GM12878 (cell line): ENCODE data around the gene MEP1B. TPM values are rescaled to one million over a fixed set of nuclear protein-coding genes. Genes with fewer than 3 reads are reported as not detected.

Source experiments
- ATAC-seq: fragments of 200-7000 bp; cut with Tn5 transposase; 3 replicates; pipeline ENCODE4 v1.9.1; 2020; ENCODE audit warnings: mild to moderate bottlenecking, moderate library complexity
- BruUV-seq: library from RNA; stranded (reverse); fragments of 400-500 nt; replicated peaks from 2 replicates; lab custom pipeline; 2021; lab: Mats Ljungman, UMichigan
- CTCF ChIA-PET: fragments of 300-600 bp; sonication (Branson Sonifier 250); formaldehyde crosslinking; extraction: SDS; loops from one replicate; lab custom pipeline; 2021; ENCODE audit warnings: inconsistent platforms; lab: Yijun Ruan, JAX
- POLR2A ChIA-PET: fragments of 350-600 bp; formaldehyde crosslinking; extraction: SDS; loops from one replicate; lab custom pipeline; 2021; ENCODE audit warnings: inconsistent platforms; lab: Charles Lee
- RAD21 ChIA-PET: fragments of 300-600 bp; sonication (Branson Sonifier 250); formaldehyde crosslinking; loops from one replicate; lab custom pipeline; 2023; ENCODE audit warnings: antibody characterized with exemption; ENCODE audit not compliant: unreplicated experiment; lab: Charles Lee
- SMC1A ChIA-PET: fragments of 300-600 bp; sonication (Branson Sonifier 250); formaldehyde crosslinking; loops from one replicate; lab custom pipeline; 2023; ENCODE audit not compliant: unreplicated experiment, uncharacterized antibody; lab: Charles Lee
- DNase-seq: peaks from one replicate; pipeline ENCODE4 v3.0.0-alpha.2; 2011; ENCODE audit warnings: low read depth, low spot score
- FAIRE-seq: peaks from 3 replicates; lab custom pipeline; 2011; peaks lifted over from hg19 to GRCh38; lab: Jason Lieb, UNC
- H2AFZ ChIP-seq: 2 replicates; pipeline ENCODE4 v1.6.0; 2011; ENCODE audit warnings: low read depth, low read length, control low read depth; ENCODE audit not compliant: control insufficient read depth
- H3K27ac ChIP-seq: 2 replicates; pipeline ENCODE4 v1.5.1; 2011; ENCODE audit warnings: control low read depth; ENCODE audit not compliant: control insufficient read depth, insufficient read depth
- H3K27me3 ChIP-seq, 2 experiments: replicated peaks in 1 of 2; 2 replicates each; pipeline versions ENCODE4 v1.6.0 to v1.6.1; 2011; ENCODE audit warnings: low read length in 1 of 2; ENCODE audit not compliant: control insufficient read depth in 2 of 2, insufficient read depth in 2 of 2
- H3K36me3 ChIP-seq, 2 experiments: 2 replicates each; pipeline ENCODE4 v1.5.1; 2011; ENCODE audit warnings: low read length in 1 of 2; ENCODE audit not compliant: control insufficient read depth in 2 of 2, insufficient read depth in 2 of 2
- H3K4me1 ChIP-seq: 2 replicates; pipeline ENCODE4 v1.6.1; 2011; ENCODE audit warnings: mild to moderate bottlenecking, low read length, moderate library complexity, mixed read lengths; ENCODE audit not compliant: control insufficient read depth, insufficient read depth
- H3K4me2 ChIP-seq: 2 replicates; pipeline ENCODE4 v1.6.0; 2011; ENCODE audit warnings: control low read depth; ENCODE audit not compliant: control insufficient read depth, insufficient read depth
- H3K4me3 ChIP-seq: fragments of 200-600 bp; sonication (generic); 2 replicates; pipeline ENCODE4 v1.5.1; 2016
- H3K79me2 ChIP-seq: 2 replicates; pipeline ENCODE4 v1.6.0; 2011; ENCODE audit warnings: low read length; ENCODE audit not compliant: control insufficient read depth, insufficient read depth
- H3K9ac ChIP-seq: 2 replicates; pipeline ENCODE4 v1.8.0; 2011; ENCODE audit warnings: low read length, control low read depth, mixed read lengths; ENCODE audit not compliant: control insufficient read depth, insufficient read depth
- H3K9me3 ChIP-seq: replicated peaks from 3 replicates; pipeline ENCODE4 v1.5.1; 2011; ENCODE audit warnings: mild to moderate bottlenecking, low read length; ENCODE audit not compliant: control insufficient read depth, insufficient read depth
- H4K20me1 ChIP-seq: 2 replicates; pipeline ENCODE4 v1.6.0; 2011; ENCODE audit not compliant: control insufficient read depth, insufficient read depth
- CTCF ChIP-seq, 3 experiments: IDR thresholded peaks in 2 of 3; conservative IDR thresholded peaks in 1 of 3; 2 replicates each; pipeline ENCODE4 v1.5.1; 2011; ENCODE audit warnings: low read depth in 3 of 3, low read length in 3 of 3, mild to moderate bottlenecking in 3 of 3, control low read depth in 2 of 3, moderate library complexity in 2 of 3, inconsistent platforms in 1 of 3, mixed read lengths in 1 of 3; ENCODE audit not compliant: control insufficient read depth in 2 of 3, insufficient read depth in 1 of 3; ENCODE audit errors: extremely low read depth in 1 of 3
- WGBS: methylation state at CpG from one replicate; pipeline ENCODE4 v1.1.6; 2016; ENCODE audit warnings: low lambda C conversion rate; ENCODE audit not compliant: insufficient replicate concordance, insufficient coverage; ENCODE audit errors: missing lambda C conversion rate; 5-methylcytosine and 5-hydroxymethylcytosine counted together
- in situ Hi-C: fragments of 300-500 bp; cut with MboI; formaldehyde crosslinking; loops from 9 replicates; pipeline ENCODE4 v1.14.3; 2018; ENCODE audit warnings: mixed read lengths
- intact Hi-C: fragments of 100-400 bp; cut with micrococcal nuclease; formaldehyde crosslinking; loops from one replicate; pipeline ENCODE4 v1.14.2; 2022; ENCODE audit not compliant: unreplicated experiment
- polyA plus RNA-seq, 11 experiments: library from polyadenylated mRNA; depleted of rRNA in 4 of 11; unstranded in 6 of 11; stranded (reverse) in 5 of 11; fragments of >200 nt; fragmentation: Nextera tagmentation in 4 of 11; fragmentation: Illumina TruSeq in 1 of 11; extraction: Ambion mirVana in 4 of 11; extraction: Trizol in 1 of 11; gene quantifications; 1 replicate in 1 of 11; 2 replicates in 10 of 11; pipeline versions ENCODE4 v1.2.1 to v1.2.3, GENCODE V29; 2011 to 2016; ENCODE audit warnings: inconsistent platforms in 2 of 11, missing spikeins in 2 of 11, low read depth in 1 of 11
- total RNA-seq, 4 experiments: library from RNA; depleted of rRNA in 3 of 4; stranded (reverse); fragments of >200 nt in 3 of 4; fragmentation: Illumina TruSeq in 1 of 4; extraction: Trizol in 1 of 4; gene quantifications; 2 replicates each; pipeline versions ENCODE4 v1.2.1 to v1.2.3, GENCODE V29; 2013 to 2021
- TF ChIP-seq, protein P1 (sequence below): fragments of 450-650 bp; conservative IDR thresholded peaks from 2 replicates; pipeline ENCODE4 v1.6.1; 2017; ENCODE audit warnings: mild to moderate bottlenecking, moderate library complexity

The MEP1B gene
- total and polyA plus RNA-seq, 10 of the 15 experiments (the other 5 are each of a cell fraction or from before 2014, with no cell fraction given): 0.04 to 0.05 TPM; not detected in 8

- ChIA-PET CTCF (interaction anchor here (0.8 kb wide), 1 partner anchor 35 kb away, joined by 3 read pairs; no protein-coding TSS in a partner anchor), SMC1A (interaction anchor here (1.7 to 1.9 kb wide), 2 partner anchors 11 kb away, joined by 4 read pairs; no protein-coding TSS in a partner anchor), RAD21 (no interaction called here), POLR2A (interaction anchor here (0.6 kb wide), 1 partner anchor 840 kb away, joined by 3 read pairs; no protein-coding TSS in a partner anchor)
- no peak overlapping the region for H3K4me2 ChIP-seq
- no peak for DNase-seq
- H4K20me1 ChIP-seq: no peaks in the 10 kb centered on the region
- in situ Hi-C loops: no loop called here
- intact Hi-C loops: no loop called here
- FAIRE-seq: no peak
- no peak overlapping the region for H3K27ac ChIP-seq
- no peaks in the 10 kb centered on the region for H3K36me3 ChIP-seq
- H3K4me3 ChIP-seq: no peak overlapping the region
- H3K9me3 ChIP-seq: no peaks in the 10 kb centered on the region
- ATAC-seq: peak; percentile 38; the same call in 1 of the 3 replicates
- H3K27me3 ChIP-seq: no peaks in the 10 kb centered on the region
- BruUV-seq: no TSS peak
- H3K4me1 ChIP-seq: no peaks in the 10 kb centered on the region
- H3K79me2 ChIP-seq: no peaks in the 10 kb centered on the region
- H3K9ac ChIP-seq: no peak overlapping the region
- WGBS: 37% methylated on average over 5 of the region's 5 CpGs
- no peak overlapping the region for H2AFZ ChIP-seq
- TF ChIP-seq, protein P1, sequence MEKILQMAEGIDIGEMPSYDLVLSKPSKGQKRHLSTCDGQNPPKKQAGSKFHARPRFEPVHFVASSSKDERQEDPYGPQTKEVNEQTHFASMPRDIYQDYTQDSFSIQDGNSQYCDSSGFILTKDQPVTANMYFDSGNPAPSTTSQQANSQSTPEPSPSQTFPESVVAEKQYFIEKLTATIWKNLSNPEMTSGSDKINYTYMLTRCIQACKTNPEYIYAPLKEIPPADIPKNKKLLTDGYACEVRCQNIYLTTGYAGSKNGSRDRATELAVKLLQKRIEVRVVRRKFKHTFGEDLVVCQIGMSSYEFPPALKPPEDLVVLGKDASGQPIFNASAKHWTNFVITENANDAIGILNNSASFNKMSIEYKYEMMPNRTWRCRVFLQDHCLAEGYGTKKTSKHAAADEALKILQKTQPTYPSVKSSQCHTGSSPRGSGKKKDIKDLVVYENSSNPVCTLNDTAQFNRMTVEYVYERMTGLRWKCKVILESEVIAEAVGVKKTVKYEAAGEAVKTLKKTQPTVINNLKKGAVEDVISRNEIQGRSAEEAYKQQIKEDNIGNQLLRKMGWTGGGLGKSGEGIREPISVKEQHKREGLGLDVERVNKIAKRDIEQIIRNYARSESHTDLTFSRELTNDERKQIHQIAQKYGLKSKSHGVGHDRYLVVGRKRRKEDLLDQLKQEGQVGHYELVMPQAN: no peak
- peak in 1 of 3 experiments; percentile 23; a peak in 1 of 6 replicates for TF ChIP-seq CTCF (IDR thresholded peaks at IDR 0.05 in 2 of 3, conservative IDR thresholded peaks at IDR 0.05 in 1 of 3; ENCODE audit: control insufficient read depth in 2 of 3, extremely low read depth in 1 of 3, insufficient read depth in 1 of 3, low read depth in 3 of 3, low read length in 3 of 3)
Measured at GRCh38 chr18:32261003-32261402, 71.2 kb downstream of the MEP1B start.
